ENCODE data around the gene SREBF2. TPM values are rescaled to one million over a fixed set of nuclear protein-coding genes. Genes with fewer than 3 reads are reported as not detected.

SREBF2 gene
- total RNA-seq, 4 donors from 2014 or later: 91.1 to 122 (median 96.2) TPM

DNA sequence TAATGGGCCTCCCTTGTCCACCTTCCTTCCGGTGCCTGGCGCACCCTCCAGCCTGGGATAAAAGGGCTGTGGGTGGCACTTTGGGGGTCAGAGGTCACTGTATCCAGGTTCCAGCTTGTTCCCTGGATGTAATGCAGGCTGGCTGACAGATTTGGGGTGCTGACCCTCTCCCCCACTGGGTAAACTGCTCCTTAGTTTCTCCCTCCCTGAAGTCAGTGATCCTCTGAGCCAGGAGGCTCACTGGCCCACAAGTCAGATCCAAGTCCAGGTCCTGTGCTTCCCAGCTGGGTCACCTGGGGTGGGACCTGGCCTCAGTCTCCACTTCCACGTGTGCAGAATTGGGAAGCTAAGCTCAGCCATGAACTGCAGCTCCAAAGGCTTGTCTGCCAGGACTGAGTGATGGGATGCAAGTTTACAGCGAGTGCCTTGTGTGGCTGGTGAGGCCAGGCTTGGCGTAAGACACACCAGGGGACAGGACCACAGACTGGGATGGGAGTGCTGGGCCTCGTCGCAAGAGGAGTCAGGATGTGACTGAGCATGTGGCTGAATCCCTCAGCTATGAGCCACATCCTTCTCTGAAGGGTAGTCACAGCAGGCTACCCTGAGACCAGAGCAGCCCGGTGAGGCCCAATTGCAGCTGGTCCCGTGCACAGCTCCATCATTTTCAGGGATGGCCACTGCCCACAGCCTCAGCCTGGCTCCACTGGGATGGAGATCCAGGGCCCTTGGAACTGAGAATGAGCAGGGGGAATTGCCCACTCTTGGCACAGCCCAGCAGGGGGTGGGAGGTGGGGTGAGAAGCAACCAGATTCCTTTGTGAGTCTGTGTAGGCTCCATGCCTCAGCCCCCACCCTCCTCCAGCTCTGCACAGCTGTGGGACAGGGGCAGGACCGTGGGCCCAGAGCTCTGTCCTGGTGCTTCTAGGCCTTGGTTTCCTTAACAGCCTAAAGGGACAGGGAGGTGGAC, 74.8 kb downstream of the SREBF2 start:
- H3K4me3 ChIP-seq (ENCODE audit: low read depth, poor library complexity, severe bottlenecking): no peak overlapping the region
- 81 to 82% methylated on average over 7 to 9 of the region's 10 CpGs for WGBS, 2 donors
- intact Hi-C loops (cut with DNase I; ENCODE audit: low total_unique reads): no loop called here
- no peak for TF ChIP-seq POLR2A (IDR thresholded peaks at IDR 0.05)
- TF ChIP-seq, protein P1, sequence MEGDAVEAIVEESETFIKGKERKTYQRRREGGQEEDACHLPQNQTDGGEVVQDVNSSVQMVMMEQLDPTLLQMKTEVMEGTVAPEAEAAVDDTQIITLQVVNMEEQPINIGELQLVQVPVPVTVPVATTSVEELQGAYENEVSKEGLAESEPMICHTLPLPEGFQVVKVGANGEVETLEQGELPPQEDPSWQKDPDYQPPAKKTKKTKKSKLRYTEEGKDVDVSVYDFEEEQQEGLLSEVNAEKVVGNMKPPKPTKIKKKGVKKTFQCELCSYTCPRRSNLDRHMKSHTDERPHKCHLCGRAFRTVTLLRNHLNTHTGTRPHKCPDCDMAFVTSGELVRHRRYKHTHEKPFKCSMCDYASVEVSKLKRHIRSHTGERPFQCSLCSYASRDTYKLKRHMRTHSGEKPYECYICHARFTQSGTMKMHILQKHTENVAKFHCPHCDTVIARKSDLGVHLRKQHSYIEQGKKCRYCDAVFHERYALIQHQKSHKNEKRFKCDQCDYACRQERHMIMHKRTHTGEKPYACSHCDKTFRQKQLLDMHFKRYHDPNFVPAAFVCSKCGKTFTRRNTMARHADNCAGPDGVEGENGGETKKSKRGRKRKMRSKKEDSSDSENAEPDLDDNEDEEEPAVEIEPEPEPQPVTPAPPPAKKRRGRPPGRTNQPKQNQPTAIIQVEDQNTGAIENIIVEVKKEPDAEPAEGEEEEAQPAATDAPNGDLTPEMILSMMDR (IDR thresholded peaks at IDR 0.05): no peak
- DNase-seq (ENCODE audit: low spot score in 2 of 2): no peak

DNA sequence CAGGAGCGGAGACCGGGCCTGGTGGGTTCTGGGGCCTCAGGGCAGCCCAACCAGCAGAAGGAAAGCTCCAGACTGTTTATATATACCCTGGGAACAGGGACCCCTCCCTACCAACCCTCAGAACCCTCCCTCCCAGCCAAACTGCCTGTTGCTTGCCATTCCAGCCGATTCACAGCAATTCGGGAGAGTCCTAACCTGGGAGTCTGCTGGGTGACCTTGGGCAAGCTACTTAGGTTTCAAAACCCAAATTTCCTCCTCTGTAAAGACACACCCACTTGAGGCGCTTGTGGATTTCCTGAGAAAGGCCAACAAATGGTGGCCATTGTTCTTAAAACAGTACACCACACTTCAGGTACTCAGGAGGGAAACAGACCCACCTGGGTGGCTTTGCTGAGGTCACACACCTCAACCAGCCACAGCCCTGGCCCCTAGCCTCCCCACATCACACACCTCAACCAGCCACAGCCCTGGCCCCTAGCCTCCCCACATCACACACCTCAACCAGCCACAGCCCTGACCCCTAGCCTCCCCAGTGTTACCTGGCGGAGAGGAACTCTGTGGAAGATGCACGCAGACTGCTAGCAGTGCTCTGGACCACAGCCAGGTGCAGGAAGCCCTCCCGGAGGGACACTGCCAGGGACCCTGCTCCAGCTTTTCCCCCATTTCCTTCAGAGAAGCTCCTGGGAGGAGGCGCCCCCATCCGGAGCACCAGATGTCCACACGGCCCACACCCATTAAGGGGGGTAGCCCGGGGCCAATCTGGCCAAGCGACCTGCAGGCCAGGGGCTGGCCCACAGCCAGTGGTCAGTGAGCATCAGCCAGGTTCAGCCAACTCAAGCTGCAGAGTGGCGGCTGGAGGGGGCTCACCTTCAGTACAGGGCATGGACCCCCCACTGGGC, 75.8 kb downstream of the SREBF2 start:
- no peak for DNase-seq (ENCODE audit: low spot score in 2 of 2)

DNA sequence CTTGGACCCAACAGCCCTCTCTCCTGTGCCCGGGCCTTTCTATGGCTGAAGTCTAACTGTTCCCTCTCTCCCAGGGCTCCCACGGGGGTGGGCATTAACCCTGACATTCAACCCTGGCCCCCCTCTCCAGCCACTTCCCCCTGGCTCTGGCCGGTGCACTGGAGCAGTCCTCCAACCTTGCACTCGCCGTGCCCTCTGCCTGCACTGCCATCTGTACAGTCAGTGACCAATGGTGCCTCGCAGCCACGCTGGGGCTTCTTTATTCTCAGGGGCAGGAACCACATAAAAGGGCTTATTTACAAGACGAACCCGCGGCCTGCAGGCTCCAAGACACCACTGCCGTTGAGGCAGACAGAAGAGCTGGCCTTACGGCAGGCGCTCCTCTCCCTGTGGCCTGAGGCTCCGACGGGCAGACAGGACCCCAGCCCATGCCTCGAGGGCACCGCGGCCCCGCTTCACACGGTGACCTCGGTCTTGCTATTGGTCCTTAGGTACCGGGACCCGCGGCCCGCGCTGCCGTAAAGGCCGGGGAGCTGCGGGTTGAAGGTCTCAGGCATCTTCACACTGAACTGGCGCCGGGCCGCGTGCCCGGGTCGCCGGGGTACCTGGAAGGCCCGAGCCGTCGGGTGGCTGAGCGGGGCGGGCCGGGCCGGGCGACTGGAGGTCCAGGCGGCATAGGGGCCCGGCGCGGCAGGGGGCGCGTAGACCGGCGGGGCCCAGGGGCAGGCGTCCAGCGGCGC, 76.6 kb downstream of the SREBF2 start:
- DNase-seq (ENCODE audit: low spot score in 2 of 2): no peak
- H3K4me3 ChIP-seq (ENCODE audit: low read depth, poor library complexity, severe bottlenecking): no peak overlapping the region
- TF ChIP-seq, protein P1 (IDR thresholded peaks at IDR 0.05): no peak
- TF ChIP-seq POLR2A (IDR thresholded peaks at IDR 0.05): no peak
- intact Hi-C loops (cut with DNase I; ENCODE audit: low total_unique reads): no loop called here
- 54 to 57% methylated on average over 12 to 18 of the region's 55 CpGs for WGBS, 2 donors

More for the DNA sequence above, 75.8 kb downstream of the SREBF2 start:
- intact Hi-C loops (cut with DNase I; ENCODE audit: low total_unique reads): no loop called here
- TF ChIP-seq, protein P1 (IDR thresholded peaks at IDR 0.05): no peak
- no peak for TF ChIP-seq POLR2A (IDR thresholded peaks at IDR 0.05)
- H3K4me3 ChIP-seq (ENCODE audit: low read depth, poor library complexity, severe bottlenecking): no peak overlapping the region
- 55 to 73% methylated on average over 10 to 13 of the region's 14 CpGs for WGBS, 2 donors

DNA sequence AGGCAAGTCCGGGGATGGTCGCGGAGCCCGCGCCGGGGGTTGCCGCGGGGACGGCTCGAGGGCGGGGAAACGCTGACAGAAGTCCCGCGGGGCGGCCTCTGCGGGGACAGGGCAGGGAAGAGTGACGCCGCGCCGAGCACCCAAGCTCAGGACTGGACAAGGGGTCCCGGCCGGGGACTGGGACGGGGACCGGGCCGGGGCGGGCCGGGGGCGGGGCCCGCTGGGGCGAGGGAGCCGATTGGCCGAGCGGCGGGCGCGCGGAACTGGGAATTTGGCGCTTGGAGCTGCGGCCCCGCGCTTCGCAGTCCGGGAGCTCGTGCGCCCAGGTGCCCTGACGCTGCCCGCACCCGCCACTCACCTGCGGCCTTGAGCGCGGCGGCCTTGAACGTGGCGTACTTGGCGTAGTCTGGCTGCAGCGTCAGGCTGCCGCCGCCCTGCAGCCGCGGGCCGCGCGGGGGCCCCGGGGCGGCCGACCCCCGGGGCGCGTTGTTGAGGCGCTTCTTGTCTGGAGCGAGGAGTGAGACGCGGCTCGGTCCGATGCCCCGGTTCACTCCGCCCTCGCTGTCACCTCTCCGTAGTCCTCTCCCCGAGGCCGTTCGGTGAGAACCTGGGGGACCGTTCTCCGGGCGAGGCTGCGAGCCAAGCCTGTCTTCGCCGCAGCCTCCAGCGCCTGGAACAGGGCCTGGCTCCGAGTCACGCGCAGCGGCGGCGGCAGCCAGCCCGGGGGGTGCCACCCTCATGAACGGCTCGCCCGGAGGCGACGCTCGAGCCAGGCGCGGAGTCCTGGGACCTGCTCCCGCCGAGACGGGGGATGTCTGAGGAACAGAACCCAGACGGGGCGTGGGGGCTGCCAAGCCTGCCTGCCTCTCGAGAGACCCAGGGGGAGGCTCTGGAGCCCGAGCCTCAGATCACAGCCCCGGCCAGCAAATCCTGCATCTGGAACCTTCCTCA, 77.4 kb downstream of the SREBF2 start:
- DNase-seq (ENCODE audit: low spot score in 2 of 2): no peak
- TF ChIP-seq, protein P1 (IDR thresholded peaks at IDR 0.05): no peak
- no peak for TF ChIP-seq POLR2A (IDR thresholded peaks at IDR 0.05)
- WGBS, 2 donors: 0 to 1% methylated on average over 1 to 46 of the region's 112 CpGs
- intact Hi-C loops (cut with DNase I; ENCODE audit: low total_unique reads): no loop called here
- H3K4me3 ChIP-seq (ENCODE audit: low read depth, poor library complexity, severe bottlenecking): no peak overlapping the region

All from lower leg skin (tissue), 4 donors.